H1 (cell line): Measurements from ENCODE around the gene RAD51B.

Experiments
- JUND ChIP-seq: IDR thresholded peaks from 2 replicates; pipeline ENCODE4 v1.6.1; 2011; ENCODE audit warnings: mild to moderate bottlenecking, improper control_type of control experiment, low read length
- MAFK ChIP-seq: IDR thresholded peaks from 2 replicates; pipeline ENCODE4 v1.6.1; 2012; ENCODE audit warnings: low read depth, mild to moderate bottlenecking, improper control_type of control experiment, low read length
- POLR2A ChIP-seq, 2 experiments: IDR thresholded peaks; 1 replicate in 1 of 2; 2 replicates in 1 of 2; pipeline ENCODE4 v1.6.1; 2011; ENCODE audit warnings: low read depth in 2 of 2, low read length in 2 of 2, mild to moderate bottlenecking in 2 of 2; ENCODE audit errors: control extremely low read depth in 1 of 2
- RAD21 ChIP-seq, 2 experiments: IDR thresholded peaks in 1 of 2; conservative IDR thresholded peaks in 1 of 2; 2 replicates each; pipeline ENCODE4 v1.6.1; 2011; ENCODE audit warnings: low read depth in 2 of 2, low read length in 2 of 2, improper control_type of control experiment in 1 of 2, inconsistent platforms in 1 of 2, mild to moderate bottlenecking in 1 of 2, moderate library complexity in 1 of 2
- TF ChIP-seq, protein P1 (sequence below): IDR thresholded peaks from 2 replicates; pipeline ENCODE4 v1.6.1; 2011; ENCODE audit warnings: low read length, improper control_type of control experiment
- TF ChIP-seq, protein P2 (sequence below), 3 experiments: IDR thresholded peaks; 1 replicate in 2 of 3; 2 replicates in 1 of 3; pipeline versions ENCODE4 v1.5.1 to v1.6.1; 2011; ENCODE audit warnings: low read length in 3 of 3, mild to moderate bottlenecking in 3 of 3, inconsistent platforms in 2 of 3, low read depth in 1 of 3, moderate library complexity in 1 of 3; ENCODE audit not compliant: insufficient read depth in 1 of 3; ENCODE audit errors: control extremely low read depth in 1 of 3

DNA sequence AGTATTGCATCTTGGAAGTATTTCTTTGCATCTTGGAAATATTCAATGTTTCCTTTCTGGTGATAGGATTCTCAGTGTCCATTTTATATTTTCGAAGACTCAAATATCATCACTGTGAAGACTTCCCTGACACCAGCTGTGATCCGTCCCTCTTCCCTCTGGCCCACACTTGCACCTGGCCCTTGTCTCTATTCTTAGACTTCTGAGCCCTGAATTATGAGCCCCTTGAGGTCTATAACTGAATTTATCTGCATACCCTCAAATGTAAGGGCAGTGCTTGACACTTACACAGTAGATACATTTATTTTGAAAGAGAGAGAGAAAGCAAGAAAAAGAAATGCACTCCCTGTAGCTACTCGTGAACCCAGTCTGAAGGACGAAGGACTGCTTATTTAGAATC, 596.6 kb downstream of the RAD51B start:
- TF ChIP-seq POLR2A (IDR thresholded peaks at IDR 0.05; ENCODE audit: control extremely low read depth in 1 of 2, low read depth in 2 of 2, low read length in 2 of 2) (no peak), JUND (no peak), RAD21 (IDR thresholded peaks at IDR 0.05 in 1 of 2, conservative IDR thresholded peaks at IDR 0.05 in 1 of 2; ENCODE audit: low read depth in 2 of 2, low read length in 2 of 2) (no peak), MAFK (no peak)
- TF ChIP-seq, protein P1, sequence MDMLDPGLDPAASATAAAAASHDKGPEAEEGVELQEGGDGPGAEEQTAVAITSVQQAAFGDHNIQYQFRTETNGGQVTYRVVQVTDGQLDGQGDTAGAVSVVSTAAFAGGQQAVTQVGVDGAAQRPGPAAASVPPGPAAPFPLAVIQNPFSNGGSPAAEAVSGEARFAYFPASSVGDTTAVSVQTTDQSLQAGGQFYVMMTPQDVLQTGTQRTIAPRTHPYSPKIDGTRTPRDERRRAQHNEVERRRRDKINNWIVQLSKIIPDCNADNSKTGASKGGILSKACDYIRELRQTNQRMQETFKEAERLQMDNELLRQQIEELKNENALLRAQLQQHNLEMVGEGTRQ: no peak
- TF ChIP-seq, protein P2, sequence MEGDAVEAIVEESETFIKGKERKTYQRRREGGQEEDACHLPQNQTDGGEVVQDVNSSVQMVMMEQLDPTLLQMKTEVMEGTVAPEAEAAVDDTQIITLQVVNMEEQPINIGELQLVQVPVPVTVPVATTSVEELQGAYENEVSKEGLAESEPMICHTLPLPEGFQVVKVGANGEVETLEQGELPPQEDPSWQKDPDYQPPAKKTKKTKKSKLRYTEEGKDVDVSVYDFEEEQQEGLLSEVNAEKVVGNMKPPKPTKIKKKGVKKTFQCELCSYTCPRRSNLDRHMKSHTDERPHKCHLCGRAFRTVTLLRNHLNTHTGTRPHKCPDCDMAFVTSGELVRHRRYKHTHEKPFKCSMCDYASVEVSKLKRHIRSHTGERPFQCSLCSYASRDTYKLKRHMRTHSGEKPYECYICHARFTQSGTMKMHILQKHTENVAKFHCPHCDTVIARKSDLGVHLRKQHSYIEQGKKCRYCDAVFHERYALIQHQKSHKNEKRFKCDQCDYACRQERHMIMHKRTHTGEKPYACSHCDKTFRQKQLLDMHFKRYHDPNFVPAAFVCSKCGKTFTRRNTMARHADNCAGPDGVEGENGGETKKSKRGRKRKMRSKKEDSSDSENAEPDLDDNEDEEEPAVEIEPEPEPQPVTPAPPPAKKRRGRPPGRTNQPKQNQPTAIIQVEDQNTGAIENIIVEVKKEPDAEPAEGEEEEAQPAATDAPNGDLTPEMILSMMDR (IDR thresholded peaks at IDR 0.05; ENCODE audit: control extremely low read depth in 1 of 3, insufficient read depth in 1 of 3, low read depth in 1 of 3, low read length in 3 of 3): no peak
